Stomach (tissue), 9 donors: ENCODE data around the gene CEP112. TPM values are rescaled to one million over a fixed set of nuclear protein-coding genes. Genes with fewer than 3 reads are reported as not detected.
A peak's percentile ranks its signal among the peaks of the same experiment; 100 is the strongest.

ENCODE experiments used
- DNase-seq, 2 donors: peaks; one replicate each; pipeline versions ENCODE4 v3.0.0 to v3.0.0-alpha.2; 2013 to 2019
- H3K27ac ChIP-seq, 5 donors: fragments of 200-600 bp in 4 of 5; sonication (generic) in 4 of 5; one replicate each; pipeline ENCODE4 v1.5.1; 2013 to 2019; ENCODE audit warnings: mild to moderate bottlenecking in 1 of 5, moderate library complexity in 1 of 5
- H3K27me3 ChIP-seq, 3 donors: fragments of 200-600 bp; sonication (generic); one replicate each; pipeline ENCODE4 v1.5.1; 2017 to 2019; ENCODE audit warnings: mixed run types in 1 of 3
- H3K36me3 ChIP-seq, 4 donors: fragments of 200-600 bp; sonication (generic); 1 replicate in 3 of 4; 2 replicates in 1 of 4; pipeline ENCODE4 v1.5.1; 2016 to 2019
- H3K4me1 ChIP-seq, 4 donors: fragments of 200-600 bp; sonication (generic); one replicate each; pipeline ENCODE4 v1.5.1; 2016 to 2019
- H3K4me3 ChIP-seq, 4 donors: fragments of 200-600 bp; sonication (generic) in 3 of 4; one replicate each; pipeline ENCODE4 v1.5.1; 2016 to 2019; ENCODE audit warnings: mild to moderate bottlenecking in 1 of 4
- H3K9me3 ChIP-seq, 4 donors: fragments of 200-600 bp; sonication (generic); one replicate each; pipeline ENCODE4 v1.5.1; 2016 to 2019
- EP300 ChIP-seq: sonication (generic); formaldehyde crosslinking; IDR thresholded peaks from one replicate; pipeline ENCODE4 v1.6.1; 2017; ENCODE audit warnings: antibody characterized with exemption
- POLR2A ChIP-seq, 4 donors: fragments of 450-650 bp; IDR thresholded peaks; one replicate each; pipeline ENCODE4 v1.6.1; 2016; ENCODE audit warnings: antibody characterized with exemption in 4 of 4, control low read depth in 2 of 4, mild to moderate bottlenecking in 1 of 4, moderate library complexity in 1 of 4
- POLR2AphosphoS5 ChIP-seq, 3 donors: sonication (generic); formaldehyde crosslinking; IDR thresholded peaks; one replicate each; pipeline ENCODE4 v1.6.1; 2016; ENCODE audit warnings: antibody characterized with exemption in 3 of 3
- WGBS, 5 donors: extraction: QIAGEN DNeasy Blood & Tissue Kit in 3 of 5; methylation state at CpG; one replicate each; pipeline versions ENCODE4 v1.1.5 to v1.1.7; 2013 to 2018; 5-methylcytosine and 5-hydroxymethylcytosine counted together
- intact Hi-C: fragments of 100-400 bp; cut with DNase I; formaldehyde crosslinking; loops from one replicate; pipeline ENCODE4 v1.15.1; 2023; ENCODE audit warnings: low total_unique reads
- polyA plus RNA-seq, 3 donors: library from polyadenylated mRNA; stranded (reverse); fragments of 200-250 nt; gene quantifications; one replicate each; pipeline ENCODE4 v1.2.3, GENCODE V29; 2013
- total RNA-seq, 5 donors: library from RNA; depleted of rRNA; stranded (reverse); fragments of >200 nt; gene quantifications; one replicate each; pipeline versions ENCODE4 v1.1.0 to v1.2.3, GENCODE V29; 2014 to 2016
- TF ChIP-seq, protein P1 (sequence below), 7 experiments: fragments of 450-650 bp in 4 of 7; fragments of 200-600 bp in 3 of 7; sonication (generic) in 3 of 7; IDR thresholded peaks; one replicate each; pipeline ENCODE4 v1.5.1; 2016 to 2019; ENCODE audit warnings: antibody characterized with exemption in 7 of 7, control low read depth in 2 of 7, mild to moderate bottlenecking in 1 of 7
- donor health status: healthy with polysubstance abuse.
- donor health status: Bipolar disorder and iron deficiency.
- donor health status: healthy.

The CEP112 gene
- total and polyA plus RNA-seq, 8 donors, result 3.5 to 108 (median 13.3) TPM

DNA sequence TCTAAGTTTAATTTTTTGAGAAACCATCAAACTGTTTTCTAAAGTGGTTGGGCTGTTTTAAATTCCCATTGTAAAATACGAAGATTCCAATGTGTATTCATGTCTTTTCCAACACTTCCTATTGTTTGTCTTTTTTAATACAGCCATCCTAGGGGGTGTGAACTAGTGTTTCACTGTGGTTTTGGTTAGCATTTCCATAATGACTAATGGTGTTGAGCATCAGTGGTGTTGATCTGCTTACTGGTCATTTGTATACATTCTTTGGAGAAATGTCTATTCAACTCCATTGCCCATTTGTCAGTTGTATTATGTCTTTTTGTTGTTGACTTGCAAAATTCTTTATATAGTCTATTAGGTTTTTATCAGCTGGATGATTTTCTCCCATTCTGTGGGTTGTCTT lies 391.3 kb downstream of the CEP112 start:
- H3K27ac ChIP-seq, result no peak overlapping the region
- H3K9me3 ChIP-seq, result peaks cover 0 to 19% (median 15%) of the 10 kb centered on the region in 4 donors
- TF ChIP-seq, protein P1, sequence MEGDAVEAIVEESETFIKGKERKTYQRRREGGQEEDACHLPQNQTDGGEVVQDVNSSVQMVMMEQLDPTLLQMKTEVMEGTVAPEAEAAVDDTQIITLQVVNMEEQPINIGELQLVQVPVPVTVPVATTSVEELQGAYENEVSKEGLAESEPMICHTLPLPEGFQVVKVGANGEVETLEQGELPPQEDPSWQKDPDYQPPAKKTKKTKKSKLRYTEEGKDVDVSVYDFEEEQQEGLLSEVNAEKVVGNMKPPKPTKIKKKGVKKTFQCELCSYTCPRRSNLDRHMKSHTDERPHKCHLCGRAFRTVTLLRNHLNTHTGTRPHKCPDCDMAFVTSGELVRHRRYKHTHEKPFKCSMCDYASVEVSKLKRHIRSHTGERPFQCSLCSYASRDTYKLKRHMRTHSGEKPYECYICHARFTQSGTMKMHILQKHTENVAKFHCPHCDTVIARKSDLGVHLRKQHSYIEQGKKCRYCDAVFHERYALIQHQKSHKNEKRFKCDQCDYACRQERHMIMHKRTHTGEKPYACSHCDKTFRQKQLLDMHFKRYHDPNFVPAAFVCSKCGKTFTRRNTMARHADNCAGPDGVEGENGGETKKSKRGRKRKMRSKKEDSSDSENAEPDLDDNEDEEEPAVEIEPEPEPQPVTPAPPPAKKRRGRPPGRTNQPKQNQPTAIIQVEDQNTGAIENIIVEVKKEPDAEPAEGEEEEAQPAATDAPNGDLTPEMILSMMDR (IDR thresholded peaks at IDR 0.05), result no peak
- TF ChIP-seq EP300 (no peak), POLR2AphosphoS5 (IDR thresholded peaks at IDR 0.05) (no peak), POLR2A (IDR thresholded peaks at IDR 0.05) (no peak)
- no peaks in the 10 kb centered on the region for H3K4me1 ChIP-seq
- no peaks in the 10 kb centered on the region for H3K36me3 ChIP-seq
- no peaks in the 10 kb centered on the region for H3K27me3 ChIP-seq
- intact Hi-C loops, result no loop called here
- H3K4me3 ChIP-seq, result no peak overlapping the region
- no peak for DNase-seq
- WGBS, 5 donors, result 83 to 98% (median 94%) methylated on average over 1 of the region's 1 CpG

DNA sequence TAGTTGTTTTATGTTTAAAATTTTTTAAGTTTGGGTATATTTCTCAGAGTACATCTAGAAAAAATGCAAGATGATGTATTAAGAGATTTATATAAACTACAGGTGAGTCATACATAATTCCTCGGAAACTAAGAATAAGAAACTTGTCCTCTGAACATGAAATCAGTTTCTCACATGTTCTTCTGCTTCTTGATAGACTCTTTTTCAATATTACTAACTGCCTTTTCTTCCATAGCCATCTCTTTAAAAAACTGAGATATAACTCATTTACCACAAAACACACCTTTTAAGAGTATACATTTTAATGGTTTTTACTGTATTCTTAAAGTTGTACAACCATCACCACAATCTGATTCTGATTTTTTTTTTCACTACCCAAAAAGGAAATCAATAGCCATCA lies 392.1 kb downstream of the CEP112 start:
- Histone ChIP-seq H3K27me3 (no peaks in the 10 kb centered on the region), H3K27ac (no peak overlapping the region), H3K4me3 (no peak overlapping the region), H3K4me1 (no peaks in the 10 kb centered on the region), H3K36me3 (no peaks in the 10 kb centered on the region), H3K9me3 (peaks cover 0 to 19% (median 15%) of the 10 kb centered on the region in 4 donors)
- DNase-seq, result no peak
- intact Hi-C loops, result loop anchor here (10.0 kb wide), 1 partner anchor 245 kb away; no protein-coding TSS in a partner anchor
- WGBS, 5 donors, result 76 to 87% (median 81%) methylated on average over 1 of the region's 1 CpG
- TF ChIP-seq, protein P1 (IDR thresholded peaks at IDR 0.05), result no peak
- TF ChIP-seq POLR2AphosphoS5 (IDR thresholded peaks at IDR 0.05), result no peak
- no peak for TF ChIP-seq POLR2A (IDR thresholded peaks at IDR 0.05)
- TF ChIP-seq EP300, result no peak

DNA sequence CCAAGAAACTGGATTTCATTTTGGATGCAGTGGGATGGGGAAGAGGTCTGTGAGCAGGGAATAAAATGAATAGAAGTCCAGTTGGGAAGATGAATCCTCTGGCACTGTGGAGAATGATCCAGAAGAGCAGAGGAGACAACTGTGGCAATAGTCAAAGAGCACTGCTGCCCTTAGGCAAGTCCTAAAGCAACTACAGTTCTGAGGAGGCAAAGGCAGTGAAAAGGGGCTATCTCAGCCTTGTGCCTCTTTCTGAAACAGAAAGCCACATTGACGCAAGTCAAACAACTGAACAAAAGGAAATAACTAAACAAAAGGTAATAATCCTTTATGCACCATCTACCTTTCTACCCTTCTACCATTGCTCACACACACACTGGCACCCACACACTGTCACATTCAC lies 392.5 kb downstream of the CEP112 start:
- Histone ChIP-seq H3K27ac (no peak overlapping the region), H3K36me3 (no peaks in the 10 kb centered on the region), H3K4me3 (no peak overlapping the region), H3K27me3 (no peaks in the 10 kb centered on the region), H3K4me1 (no peaks in the 10 kb centered on the region), H3K9me3 (peaks cover 0 to 19% (median 15%) of the 10 kb centered on the region in 4 donors)
- DNase-seq, result no peak
- intact Hi-C loops, result loop anchor here (10.0 kb wide), 1 partner anchor 245 kb away; no protein-coding TSS in a partner anchor
- 63 to 88% (median 75%) methylated on average over 1 of the region's 1 CpG for WGBS, 5 donors
- TF ChIP-seq POLR2A (IDR thresholded peaks at IDR 0.05), result no peak
- TF ChIP-seq POLR2AphosphoS5 (IDR thresholded peaks at IDR 0.05), result no peak
- TF ChIP-seq EP300, result no peak
- TF ChIP-seq, protein P1 (IDR thresholded peaks at IDR 0.05), result no peak

DNA sequence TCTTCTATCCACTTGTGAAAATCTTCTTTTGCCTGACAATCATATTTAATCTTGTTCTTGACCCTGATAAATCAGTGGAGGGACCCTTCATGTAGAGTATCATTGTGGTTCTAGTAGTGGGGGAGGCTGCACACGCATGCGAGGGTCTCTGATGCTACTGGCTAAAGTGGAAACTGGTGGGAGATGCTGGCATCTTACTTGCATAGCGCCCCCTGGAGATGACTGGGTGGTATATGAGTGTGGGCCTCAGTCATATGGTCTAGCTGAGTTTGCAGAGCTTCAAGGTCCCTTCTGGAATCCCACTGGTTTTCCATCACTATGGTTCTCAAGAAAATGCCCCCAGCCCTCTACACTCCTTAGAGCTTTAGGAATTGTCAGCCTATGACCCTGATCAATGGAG lies 394.1 kb downstream of the CEP112 start:
- Histone ChIP-seq H3K9me3 (peaks cover 0 to 19% (median 15%) of the 10 kb centered on the region in 4 donors), H3K27ac (no peak overlapping the region), H3K4me1 (no peaks in the 10 kb centered on the region), H3K27me3 (no peaks in the 10 kb centered on the region), H3K4me3 (no peak overlapping the region), H3K36me3 (no peaks in the 10 kb centered on the region)
- intact Hi-C loops, result loop anchor here (10.0 kb wide), 1 partner anchor 243 kb away; no protein-coding TSS in a partner anchor
- WGBS, 5 donors, result 51 to 60% (median 53%) methylated on average over 3 of the region's 3 CpGs
- DNase-seq, result peak in 1 of 2 donors; percentile 16
- no peak for TF ChIP-seq POLR2A (IDR thresholded peaks at IDR 0.05)
- TF ChIP-seq EP300, result no peak
- TF ChIP-seq, protein P1 (IDR thresholded peaks at IDR 0.05), result peak in 2 of 7 experiments; percentile 11 to 24
